K562 (cell line): ENCODE results near the gene QSOX2. TPM values are rescaled to one million over a fixed set of nuclear protein-coding genes. Genes with fewer than 3 reads are reported as not detected.

Experiments used
- E2F4 ChIP-seq: sonication (generic); formaldehyde crosslinking; IDR thresholded peaks from 2 replicates; pipeline ENCODE4 v1.8.0; 2022; ENCODE audit warnings: mild to moderate bottlenecking, low read depth, missing genetic modification reagents
- ESRRA ChIP-seq: fragments of 450-650 bp; IDR thresholded peaks from 2 replicates; pipeline ENCODE4 v1.6.1; 2014; ENCODE audit warnings: low read depth, mild to moderate bottlenecking, moderate library complexity, borderline replicate concordance
- SMAD4 ChIP-seq: fragments of 250-450 bp; sonication (Bioruptor Pico); conservative IDR thresholded peaks from 2 replicates; pipeline ENCODE4 v1.8.0; 2021; ENCODE audit warnings: inconsistent platforms, mild to moderate bottlenecking, moderate library complexity
- TAF7 ChIP-seq: fragments of 450-650 bp; IDR thresholded peaks from 2 replicates; pipeline ENCODE4 v1.6.1; 2016; ENCODE audit warnings: missing genetic modification characterization, missing compliant biosample characterization
- ZFP36 ChIP-seq: fragments of 150-350 bp; IDR thresholded peaks from 2 replicates; pipeline ENCODE4 v1.6.1; 2018; ENCODE audit warnings: low read length, low read depth; ENCODE audit not compliant: partially characterized antibody
- ZFX ChIP-seq: sonication (generic); formaldehyde crosslinking; IDR thresholded peaks from 2 replicates; pipeline ENCODE4 v1.8.0; 2022; ENCODE audit warnings: mild to moderate bottlenecking, missing genetic modification reagents, moderate library complexity
- ZNF639 ChIP-seq, 2 experiments: fragments of 200-800 bp in 1 of 2; sonication (Bioruptor generic) in 1 of 2; sonication (generic) in 1 of 2; formaldehyde crosslinking in 1 of 2; IDR thresholded peaks in 1 of 2; conservative IDR thresholded peaks in 1 of 2; 2 replicates each; pipeline versions ENCODE4 v1.5.0 to v1.6.1; 2016 to 2020; ENCODE audit warnings: missing compliant biosample characterization in 1 of 2, missing genetic modification characterization in 1 of 2, missing genetic modification reagents in 1 of 2
- polyA plus RNA-seq, 8 experiments: library from polyadenylated mRNA; depleted of rRNA in 4 of 8; stranded (reverse) in 5 of 8; unstranded in 3 of 8; fragments of >200 nt; fragmentation: Nextera tagmentation in 2 of 8; fragmentation: Illumina TruSeq in 1 of 8; extraction: Ambion mirVana in 2 of 8; extraction: Trizol in 1 of 8; gene quantifications; 2 replicates each; pipeline versions ENCODE4 v1.2.1 to v1.2.3, GENCODE V29; 2011 to 2014; ENCODE audit warnings: inconsistent platforms in 1 of 8, missing spikeins in 1 of 8
- total RNA-seq, 7 experiments: library from RNA; depleted of rRNA in 6 of 7; stranded (reverse); fragments of >200 nt in 6 of 7; fragmentation: Illumina TruSeq in 2 of 7; extraction: Trizol in 2 of 7; gene quantifications; 2 replicates each; pipeline versions ENCODE4 v1.2.1 to v1.2.3, GENCODE V29; 2011 to 2021; ENCODE audit warnings: low replicate concordance in 1 of 7
- TF ChIP-seq, protein P1 (sequence below): fragments of 450-650 bp; IDR thresholded peaks from 2 replicates; pipeline ENCODE4 v1.6.1; 2016; ENCODE audit warnings: mild to moderate bottlenecking, moderate library complexity
- TF ChIP-seq, protein P2 (sequence below): fragments of 450-650 bp; formaldehyde crosslinking; IDR thresholded peaks from 2 replicates; pipeline ENCODE4 v1.4.0; 2020; ENCODE audit warnings: mild to moderate bottlenecking, moderate library complexity

Gene QSOX2
- total and polyA plus RNA-seq, 9 of the 15 experiments (the other 6 are each of a cell fraction or from before 2014, with no cell fraction given), result 0.51 to 23.7 (median 12.7) TPM

DNA sequence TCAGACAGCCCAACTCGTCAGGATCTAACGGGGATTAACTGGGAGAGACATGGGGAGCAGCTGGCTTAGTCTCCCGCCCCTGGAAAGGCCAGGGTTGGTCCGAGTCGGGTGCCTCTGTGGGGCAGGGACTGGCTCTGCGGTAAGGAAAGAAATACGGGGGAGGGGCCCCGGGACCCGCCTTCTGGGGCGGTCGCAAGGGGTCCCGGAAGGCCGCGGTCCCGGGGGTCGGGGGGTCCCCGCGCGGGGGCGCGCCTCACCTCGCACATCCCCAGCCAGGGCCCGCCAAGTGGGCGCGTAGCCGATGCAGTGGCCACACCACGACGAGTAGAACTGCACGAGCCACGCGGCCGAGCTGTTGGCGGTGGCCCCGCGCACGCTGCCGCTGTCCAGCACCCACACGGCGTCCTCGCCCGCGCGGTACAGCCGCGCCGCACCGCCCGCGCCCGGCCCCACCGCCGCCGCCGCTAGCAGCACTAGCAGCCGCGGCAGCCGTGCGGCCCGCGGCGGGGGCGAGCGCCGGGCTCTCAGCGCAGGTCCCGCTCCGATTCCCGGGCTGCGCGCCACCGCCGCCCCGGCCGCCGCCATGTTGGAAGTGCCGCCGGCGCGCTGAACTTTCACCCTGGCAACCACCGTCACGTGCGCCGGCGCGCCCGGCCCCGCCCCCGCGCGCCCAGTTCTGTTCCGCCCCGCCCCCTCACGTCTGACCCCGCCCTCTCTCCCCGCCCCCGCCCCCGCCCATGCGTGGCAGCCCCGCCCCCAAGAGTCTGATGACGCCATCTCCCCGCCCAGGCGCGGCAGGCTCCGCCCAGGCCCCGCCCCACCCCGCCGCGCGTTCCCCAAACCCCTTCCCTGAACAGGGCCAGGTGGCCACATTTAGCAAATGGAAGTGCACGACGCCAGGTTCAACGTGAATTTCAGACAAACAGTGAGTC is at the start of gene QSOX2 (continued):
- TF ChIP-seq ZFP36 (peak; percentile 89), E2F4 (CRISPR knock-in tag) (0 out of 2 replicates have a peak, but pooled peaks have one; percentile 65), ZFX (peak; percentile 44; the same call in 1 of the 2 replicates), ESRRA (no peak), ZNF639 (CRISPR knock-in tag; conservative IDR thresholded peaks at IDR 0.05 in 1 of 2, IDR thresholded peaks at IDR 0.05 in 1 of 2) (peak in 1 of 2 experiments; percentile 91; a peak in 2 of 4 replicates), TAF7 (no peak), SMAD4 (CRISPR knock-in tag) (peak; percentile 81)
- TF ChIP-seq, protein P1, sequence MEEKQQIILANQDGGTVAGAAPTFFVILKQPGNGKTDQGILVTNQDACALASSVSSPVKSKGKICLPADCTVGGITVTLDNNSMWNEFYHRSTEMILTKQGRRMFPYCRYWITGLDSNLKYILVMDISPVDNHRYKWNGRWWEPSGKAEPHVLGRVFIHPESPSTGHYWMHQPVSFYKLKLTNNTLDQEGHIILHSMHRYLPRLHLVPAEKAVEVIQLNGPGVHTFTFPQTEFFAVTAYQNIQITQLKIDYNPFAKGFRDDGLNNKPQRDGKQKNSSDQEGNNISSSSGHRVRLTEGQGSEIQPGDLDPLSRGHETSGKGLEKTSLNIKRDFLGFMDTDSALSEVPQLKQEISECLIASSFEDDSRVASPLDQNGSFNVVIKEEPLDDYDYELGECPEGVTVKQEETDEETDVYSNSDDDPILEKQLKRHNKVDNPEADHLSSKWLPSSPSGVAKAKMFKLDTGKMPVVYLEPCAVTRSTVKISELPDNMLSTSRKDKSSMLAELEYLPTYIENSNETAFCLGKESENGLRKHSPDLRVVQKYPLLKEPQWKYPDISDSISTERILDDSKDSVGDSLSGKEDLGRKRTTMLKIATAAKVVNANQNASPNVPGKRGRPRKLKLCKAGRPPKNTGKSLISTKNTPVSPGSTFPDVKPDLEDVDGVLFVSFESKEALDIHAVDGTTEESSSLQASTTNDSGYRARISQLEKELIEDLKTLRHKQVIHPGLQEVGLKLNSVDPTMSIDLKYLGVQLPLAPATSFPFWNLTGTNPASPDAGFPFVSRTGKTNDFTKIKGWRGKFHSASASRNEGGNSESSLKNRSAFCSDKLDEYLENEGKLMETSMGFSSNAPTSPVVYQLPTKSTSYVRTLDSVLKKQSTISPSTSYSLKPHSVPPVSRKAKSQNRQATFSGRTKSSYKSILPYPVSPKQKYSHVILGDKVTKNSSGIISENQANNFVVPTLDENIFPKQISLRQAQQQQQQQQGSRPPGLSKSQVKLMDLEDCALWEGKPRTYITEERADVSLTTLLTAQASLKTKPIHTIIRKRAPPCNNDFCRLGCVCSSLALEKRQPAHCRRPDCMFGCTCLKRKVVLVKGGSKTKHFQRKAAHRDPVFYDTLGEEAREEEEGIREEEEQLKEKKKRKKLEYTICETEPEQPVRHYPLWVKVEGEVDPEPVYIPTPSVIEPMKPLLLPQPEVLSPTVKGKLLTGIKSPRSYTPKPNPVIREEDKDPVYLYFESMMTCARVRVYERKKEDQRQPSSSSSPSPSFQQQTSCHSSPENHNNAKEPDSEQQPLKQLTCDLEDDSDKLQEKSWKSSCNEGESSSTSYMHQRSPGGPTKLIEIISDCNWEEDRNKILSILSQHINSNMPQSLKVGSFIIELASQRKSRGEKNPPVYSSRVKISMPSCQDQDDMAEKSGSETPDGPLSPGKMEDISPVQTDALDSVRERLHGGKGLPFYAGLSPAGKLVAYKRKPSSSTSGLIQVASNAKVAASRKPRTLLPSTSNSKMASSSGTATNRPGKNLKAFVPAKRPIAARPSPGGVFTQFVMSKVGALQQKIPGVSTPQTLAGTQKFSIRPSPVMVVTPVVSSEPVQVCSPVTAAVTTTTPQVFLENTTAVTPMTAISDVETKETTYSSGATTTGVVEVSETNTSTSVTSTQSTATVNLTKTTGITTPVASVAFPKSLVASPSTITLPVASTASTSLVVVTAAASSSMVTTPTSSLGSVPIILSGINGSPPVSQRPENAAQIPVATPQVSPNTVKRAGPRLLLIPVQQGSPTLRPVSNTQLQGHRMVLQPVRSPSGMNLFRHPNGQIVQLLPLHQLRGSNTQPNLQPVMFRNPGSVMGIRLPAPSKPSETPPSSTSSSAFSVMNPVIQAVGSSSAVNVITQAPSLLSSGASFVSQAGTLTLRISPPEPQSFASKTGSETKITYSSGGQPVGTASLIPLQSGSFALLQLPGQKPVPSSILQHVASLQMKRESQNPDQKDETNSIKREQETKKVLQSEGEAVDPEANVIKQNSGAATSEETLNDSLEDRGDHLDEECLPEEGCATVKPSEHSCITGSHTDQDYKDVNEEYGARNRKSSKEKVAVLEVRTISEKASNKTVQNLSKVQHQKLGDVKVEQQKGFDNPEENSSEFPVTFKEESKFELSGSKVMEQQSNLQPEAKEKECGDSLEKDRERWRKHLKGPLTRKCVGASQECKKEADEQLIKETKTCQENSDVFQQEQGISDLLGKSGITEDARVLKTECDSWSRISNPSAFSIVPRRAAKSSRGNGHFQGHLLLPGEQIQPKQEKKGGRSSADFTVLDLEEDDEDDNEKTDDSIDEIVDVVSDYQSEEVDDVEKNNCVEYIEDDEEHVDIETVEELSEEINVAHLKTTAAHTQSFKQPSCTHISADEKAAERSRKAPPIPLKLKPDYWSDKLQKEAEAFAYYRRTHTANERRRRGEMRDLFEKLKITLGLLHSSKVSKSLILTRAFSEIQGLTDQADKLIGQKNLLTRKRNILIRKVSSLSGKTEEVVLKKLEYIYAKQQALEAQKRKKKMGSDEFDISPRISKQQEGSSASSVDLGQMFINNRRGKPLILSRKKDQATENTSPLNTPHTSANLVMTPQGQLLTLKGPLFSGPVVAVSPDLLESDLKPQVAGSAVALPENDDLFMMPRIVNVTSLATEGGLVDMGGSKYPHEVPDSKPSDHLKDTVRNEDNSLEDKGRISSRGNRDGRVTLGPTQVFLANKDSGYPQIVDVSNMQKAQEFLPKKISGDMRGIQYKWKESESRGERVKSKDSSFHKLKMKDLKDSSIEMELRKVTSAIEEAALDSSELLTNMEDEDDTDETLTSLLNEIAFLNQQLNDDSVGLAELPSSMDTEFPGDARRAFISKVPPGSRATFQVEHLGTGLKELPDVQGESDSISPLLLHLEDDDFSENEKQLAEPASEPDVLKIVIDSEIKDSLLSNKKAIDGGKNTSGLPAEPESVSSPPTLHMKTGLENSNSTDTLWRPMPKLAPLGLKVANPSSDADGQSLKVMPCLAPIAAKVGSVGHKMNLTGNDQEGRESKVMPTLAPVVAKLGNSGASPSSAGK, result peak; percentile 67
- TF ChIP-seq, protein P2, sequence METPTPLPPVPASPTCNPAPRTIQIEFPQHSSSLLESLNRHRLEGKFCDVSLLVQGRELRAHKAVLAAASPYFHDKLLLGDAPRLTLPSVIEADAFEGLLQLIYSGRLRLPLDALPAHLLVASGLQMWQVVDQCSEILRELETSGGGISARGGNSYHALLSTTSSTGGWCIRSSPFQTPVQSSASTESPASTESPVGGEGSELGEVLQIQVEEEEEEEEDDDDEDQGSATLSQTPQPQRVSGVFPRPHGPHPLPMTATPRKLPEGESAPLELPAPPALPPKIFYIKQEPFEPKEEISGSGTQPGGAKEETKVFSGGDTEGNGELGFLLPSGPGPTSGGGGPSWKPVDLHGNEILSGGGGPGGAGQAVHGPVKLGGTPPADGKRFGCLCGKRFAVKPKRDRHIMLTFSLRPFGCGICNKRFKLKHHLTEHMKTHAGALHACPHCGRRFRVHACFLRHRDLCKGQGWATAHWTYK (CRISPR knock-in tag), result no peak
